T-helper 2 cell treated with Interferon-gamma antibody and Interleukin-4, amounts not matched to agents 5 μg/mL and 100 μg/mL, for 36 hours (primary cell): Measurements from ENCODE around the gene DTX1.

ENCODE experiments used
- DNase-seq: peaks from one replicate; pipeline ENCODE4 v3.0.0; 2021; ENCODE audit warnings: low spot score
- H3K27ac Mint-ChIP-seq: one replicate; pipeline ENCODE4 v1.8.0; 2021; ENCODE audit warnings: mild to moderate bottlenecking, mixed read lengths
- H3K27me3 Mint-ChIP-seq: one replicate; pipeline ENCODE4 v1.8.0; 2021; ENCODE audit warnings: low read depth, mixed read lengths
- H3K36me3 Mint-ChIP-seq: one replicate; pipeline ENCODE4 v1.8.0; 2021; ENCODE audit warnings: low read depth, mixed read lengths
- H3K4me1 Mint-ChIP-seq: one replicate; pipeline ENCODE4 v1.8.0; 2021; ENCODE audit warnings: low read depth, mixed read lengths
- H3K4me3 Mint-ChIP-seq: one replicate; pipeline ENCODE4 v1.8.0; 2022; ENCODE audit warnings: mild to moderate bottlenecking, moderate library complexity, mixed read lengths
- H3K9me3 Mint-ChIP-seq: one replicate; pipeline ENCODE4 v1.8.0; 2021; ENCODE audit warnings: mixed read lengths

Gene DTX1

GRCh38 chr12:113144806-113145205, 88.3 kb downstream of the DTX1 start:
- Mint-ChIP-seq H3K36me3 (no peaks in the 10 kb centered on the region), H3K9me3 (no peaks in the 10 kb centered on the region), H3K27me3 (peaks cover 8% of the 10 kb centered on the region), H3K27ac (no peak overlapping the region), H3K4me1 (no peaks in the 10 kb centered on the region), H3K4me3 (no peak overlapping the region)
- DNase-seq, result no peak

GRCh38 chr12:113145720-113146551, 89.4 kb downstream of the DTX1 start:
- H3K27me3 Mint-ChIP-seq, result peaks cover 12% of the 10 kb centered on the region
- no peak overlapping the region for H3K4me3 Mint-ChIP-seq

GRCh38 chr12:113146999-113147398, 90.5 kb downstream of the DTX1 start:
- DNase-seq, result no peak
- H3K4me3 Mint-ChIP-seq, result no peak overlapping the region
- peaks cover 15% of the 10 kb centered on the region for H3K27me3 Mint-ChIP-seq
- no peak overlapping the region for H3K27ac Mint-ChIP-seq
- peaks cover 2% of the 10 kb centered on the region for H3K4me1 Mint-ChIP-seq
- no peaks in the 10 kb centered on the region for H3K36me3 Mint-ChIP-seq
- H3K9me3 Mint-ChIP-seq, result no peaks in the 10 kb centered on the region

More at GRCh38 chr12:113145720-113146551, 89.4 kb downstream of the DTX1 start:
- Mint-ChIP-seq H3K27ac (no peak overlapping the region), H3K36me3 (no peaks in the 10 kb centered on the region), H3K9me3 (no peaks in the 10 kb centered on the region), H3K4me1 (no peaks in the 10 kb centered on the region)
- no peak for DNase-seq
